Activated T-helper 9 cell treated with anti-CD3 and anti-CD28 coated beads, Interleukin-2, amount 50 U/mL, for 16 hours (primary cell): ENCODE results near the gene WDR7.

Source experiments
- DNase-seq: peaks from one replicate; pipeline ENCODE4 v3.0.0-alpha.2; 2020; ENCODE audit warnings: low read depth

Gene WDR7

DNA sequence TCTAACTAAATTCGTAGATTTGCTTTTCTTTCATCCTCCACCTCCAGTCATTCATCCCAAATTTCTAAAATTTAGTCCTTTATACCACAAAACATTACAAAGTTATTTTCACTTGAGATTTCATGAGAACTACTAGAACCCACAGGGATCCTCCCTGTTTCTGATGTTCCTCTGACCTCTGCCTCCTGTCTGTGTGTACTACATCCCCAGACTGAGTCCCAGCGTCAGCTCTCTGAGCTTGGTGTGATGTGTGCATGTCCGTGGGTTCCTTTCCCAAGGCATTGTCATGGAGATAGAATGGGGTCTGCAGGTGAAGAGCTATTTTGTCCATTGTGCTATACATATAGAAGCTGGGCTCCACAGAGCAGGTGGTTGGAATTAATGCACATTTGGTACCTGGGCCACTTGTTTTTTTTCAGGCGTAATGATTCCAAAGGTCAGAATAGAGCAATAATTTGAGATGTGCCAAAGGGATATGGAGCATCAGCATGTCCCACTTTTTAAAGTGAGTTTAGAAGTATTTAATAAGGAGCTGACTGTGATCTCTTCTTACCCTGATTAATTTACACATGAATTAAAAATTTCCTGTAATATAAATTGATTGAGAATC, 344.5 kb downstream of the WDR7 start:
- DNase-seq, result no peak

DNA sequence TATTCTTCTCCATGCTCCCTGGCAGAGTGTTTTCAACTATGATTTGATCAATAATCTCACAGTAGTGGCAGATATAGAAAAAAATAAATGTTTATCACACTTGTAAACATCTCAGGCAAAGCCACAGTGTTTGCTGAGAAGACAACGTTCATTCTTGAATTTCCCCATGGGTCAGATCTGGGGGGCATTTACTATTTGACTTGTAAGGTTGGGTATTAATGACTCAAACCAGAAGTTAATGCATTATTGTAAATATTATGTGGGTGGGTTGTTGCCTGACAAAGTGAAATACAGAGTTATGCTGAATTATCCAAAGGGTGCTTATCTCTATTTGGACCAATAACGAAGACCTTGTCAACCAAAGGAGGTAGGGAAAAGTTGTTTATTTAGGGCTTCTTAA, 346.0 kb downstream of the WDR7 start:
- DNase-seq, result no peak

DNA sequence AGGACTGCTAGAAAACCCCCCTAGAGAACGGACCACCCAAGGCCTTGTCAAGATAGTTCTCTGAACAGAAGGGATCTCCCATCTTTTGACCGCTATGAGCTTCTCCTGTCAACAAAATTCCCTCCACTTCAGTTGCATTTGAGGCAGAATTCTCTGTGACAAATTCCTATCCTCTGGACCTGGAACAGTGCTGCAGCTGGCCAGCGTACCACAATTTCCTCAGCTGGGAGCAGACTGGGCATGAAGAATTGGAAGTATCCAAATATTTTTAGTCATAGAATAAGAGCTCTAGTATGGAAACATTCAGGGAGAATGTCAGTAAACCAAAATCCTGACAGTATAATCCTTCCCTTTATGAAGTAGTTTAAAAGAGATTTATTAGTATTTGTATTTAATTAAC, 348.7 kb downstream of the WDR7 start:
- DNase-seq, result no peak

DNA sequence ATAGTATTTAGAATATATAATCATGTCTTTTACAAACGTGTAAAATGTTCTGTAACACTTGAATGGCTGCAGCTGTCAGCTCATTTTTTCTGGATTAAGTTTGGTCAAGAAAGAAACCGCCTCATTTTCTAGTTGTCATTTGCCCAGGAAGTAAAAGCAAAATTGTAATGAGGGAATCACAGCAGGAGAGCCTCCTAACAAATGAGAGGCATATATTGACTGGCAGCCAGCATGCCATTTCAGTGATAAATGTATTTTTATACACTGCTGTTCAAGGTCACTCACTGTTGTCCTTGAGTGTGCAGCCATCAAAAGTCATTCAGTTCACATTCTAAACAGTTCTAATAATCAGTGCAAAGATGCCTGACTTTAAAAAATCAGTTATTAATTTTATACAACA, 351.5 kb downstream of the WDR7 start:
- DNase-seq, result no peak

DNA sequence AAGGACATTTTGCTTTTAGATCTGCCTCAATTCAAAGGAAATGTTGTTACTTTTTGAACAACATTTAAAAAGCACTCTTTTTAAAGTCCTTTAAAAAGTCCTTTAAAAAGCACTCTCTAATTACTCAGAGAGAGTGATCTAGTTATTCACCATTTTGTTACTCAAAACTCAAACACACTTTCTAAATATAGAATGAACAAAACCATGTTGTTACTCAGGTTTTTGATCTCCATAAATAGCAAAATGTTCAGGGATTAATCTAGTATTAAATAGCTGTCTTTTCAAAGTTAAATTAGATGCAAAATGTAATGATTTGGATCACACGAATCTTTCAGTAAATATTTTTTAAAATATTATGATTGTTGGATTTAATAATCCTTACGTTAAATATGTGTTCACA, 352.2 kb downstream of the WDR7 start:
- no peak for DNase-seq

DNA sequence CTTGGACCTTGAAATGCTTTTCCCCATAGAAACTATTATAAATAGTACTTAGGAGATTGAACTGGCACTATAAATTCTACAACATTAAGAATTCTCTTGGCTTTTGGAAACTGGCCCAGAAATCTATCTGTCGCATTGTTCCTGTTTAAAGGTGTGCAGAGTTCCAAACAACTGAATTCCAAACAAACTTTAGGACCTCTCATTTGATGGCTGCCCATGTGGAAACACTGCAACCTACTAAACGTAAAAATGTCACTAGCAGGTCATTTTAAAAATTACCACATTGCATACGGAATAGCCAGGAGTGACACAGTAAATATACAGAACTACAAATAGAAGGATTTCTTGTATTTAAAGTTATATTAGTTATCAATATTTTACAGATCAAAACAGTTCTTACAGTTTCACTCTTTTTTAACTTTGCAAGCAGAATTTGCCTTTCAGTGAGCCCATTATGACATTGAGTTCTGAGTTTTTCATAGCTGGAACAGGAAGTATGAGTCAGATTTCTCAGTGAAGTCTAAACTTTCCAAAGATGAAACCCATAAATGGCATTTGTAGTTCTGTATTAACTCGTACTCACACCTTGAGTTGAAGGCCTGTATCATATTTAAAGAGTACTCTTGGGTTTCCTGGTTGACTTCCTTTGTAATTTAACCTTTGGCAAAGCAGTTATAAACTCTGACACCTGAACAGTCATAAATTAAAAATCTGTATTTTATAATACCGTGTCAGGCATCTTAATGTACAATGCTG, 353.4 kb downstream of the WDR7 start:
- DNase-seq, result no peak

DNA sequence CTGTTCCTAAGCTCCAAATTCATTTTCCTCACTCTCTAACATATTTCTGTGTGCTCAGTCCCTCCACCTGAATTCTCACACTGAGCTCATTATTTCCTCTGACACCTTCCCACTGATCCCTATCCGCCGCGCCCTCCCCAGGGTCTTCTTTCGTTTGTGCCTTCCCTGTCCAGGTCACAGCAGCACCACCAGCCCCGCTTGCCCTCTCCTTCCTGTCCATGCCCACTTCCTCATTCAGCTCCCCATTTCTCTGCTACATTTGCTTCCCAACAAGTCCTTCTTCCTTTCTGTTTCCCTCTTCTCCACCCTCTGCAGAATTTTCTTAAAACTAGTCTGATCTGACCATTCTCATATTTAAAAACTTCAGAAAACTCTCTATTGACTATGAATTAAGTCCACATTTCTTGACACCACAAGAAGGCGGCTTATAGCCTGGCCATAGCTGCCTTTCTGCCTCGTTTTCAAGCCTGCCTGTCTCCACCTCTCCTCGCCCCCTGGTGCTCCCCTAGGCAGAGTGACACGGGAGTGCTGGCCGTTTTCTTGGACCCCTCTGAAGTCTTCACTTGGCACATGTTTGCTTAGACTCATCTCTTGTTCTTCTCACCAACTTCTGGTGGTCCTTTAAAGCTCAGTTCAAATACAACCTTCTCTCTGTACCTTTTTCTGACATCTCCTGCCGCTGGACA, 357.0 kb downstream of the WDR7 start:
- no peak for DNase-seq

DNA sequence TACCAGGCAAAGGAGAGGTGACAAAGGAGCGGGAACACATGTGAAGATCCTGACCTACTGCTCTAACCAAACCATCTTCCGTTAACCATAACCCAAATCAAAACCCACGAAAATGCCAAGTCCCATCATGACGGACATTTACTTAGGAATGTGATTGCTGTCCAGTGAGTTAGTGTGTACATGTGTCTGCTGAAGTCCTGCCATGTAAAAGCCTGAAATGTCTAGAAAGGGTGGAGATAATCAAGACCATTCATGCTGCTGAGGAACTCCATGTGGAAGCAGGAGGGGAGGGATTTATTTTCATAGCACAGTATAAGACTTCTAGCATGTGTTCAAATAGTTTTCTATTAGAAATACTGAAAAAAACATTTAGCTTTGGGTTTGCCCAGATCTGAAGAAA, 358.7 kb downstream of the WDR7 start:
- no peak for DNase-seq

DNA sequence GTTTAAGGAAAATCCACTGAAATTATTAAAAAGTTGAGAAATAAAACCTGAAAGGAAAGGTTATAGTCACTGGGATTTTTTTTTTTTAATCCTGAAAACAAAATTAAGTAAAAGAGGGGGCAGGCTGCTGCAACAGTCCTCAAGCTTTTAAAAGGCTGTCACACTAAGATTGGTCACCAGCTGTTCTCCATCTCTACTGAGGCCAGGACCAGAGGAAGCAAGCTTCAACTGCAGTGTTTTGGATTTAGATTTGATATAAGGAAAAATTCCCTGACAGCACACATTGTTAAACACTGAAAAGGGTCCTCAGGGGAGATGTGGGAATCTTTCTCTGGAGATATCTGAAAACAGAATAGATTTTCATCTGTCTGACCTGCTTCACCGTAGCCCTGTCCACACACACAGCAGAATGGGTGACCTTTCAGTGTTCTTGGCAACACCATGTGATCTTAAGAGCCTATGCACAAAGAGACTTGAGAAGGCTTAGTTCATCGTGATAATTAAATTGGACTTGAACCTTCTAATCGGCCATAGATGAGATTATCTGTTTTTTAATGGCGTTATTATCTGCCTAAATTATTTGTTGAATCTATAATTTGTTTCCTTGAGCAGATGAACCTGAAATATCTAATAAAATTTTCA, 363.7 kb downstream of the WDR7 start:
- no peak for DNase-seq

DNA sequence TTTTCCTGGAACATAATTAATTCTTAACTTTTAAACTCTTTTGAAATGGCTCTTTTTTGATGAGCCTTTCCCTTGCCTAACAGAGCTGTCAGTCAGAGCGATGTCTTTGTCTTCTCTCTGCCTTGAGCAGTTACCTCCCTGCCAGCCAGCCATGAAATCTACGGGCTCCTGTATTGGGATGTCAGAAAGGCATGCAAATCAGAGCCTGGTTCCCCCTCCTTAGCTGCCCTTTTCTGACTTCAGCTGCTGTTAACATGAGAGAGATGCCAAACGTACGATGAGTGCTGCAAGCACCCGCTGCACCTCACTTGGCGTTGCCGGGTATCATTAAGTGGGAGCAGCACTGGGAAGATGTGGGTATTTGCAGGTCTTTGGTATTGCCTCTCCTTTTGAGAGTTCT, 364.3 kb downstream of the WDR7 start:
- no peak for DNase-seq

DNA sequence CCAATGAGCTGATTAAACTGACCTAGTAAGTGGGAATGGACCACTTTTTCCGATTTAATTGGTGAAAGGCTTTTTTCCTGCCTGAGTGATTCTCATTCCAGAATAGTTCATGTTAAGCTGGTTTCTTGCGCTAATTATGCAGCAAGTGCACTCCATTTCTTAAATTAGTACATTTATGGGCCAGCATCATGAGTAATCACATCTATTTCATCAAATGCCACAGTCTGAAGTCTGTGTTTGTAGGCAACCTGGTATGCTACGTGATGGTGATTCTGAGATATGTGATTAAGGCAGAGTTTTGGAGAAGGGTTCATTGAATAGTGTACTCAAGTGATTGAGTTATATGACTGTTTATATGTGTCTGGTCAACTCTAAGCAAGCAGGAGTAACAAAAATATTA, 367.7 kb downstream of the WDR7 start:
- DNase-seq, result no peak

DNA sequence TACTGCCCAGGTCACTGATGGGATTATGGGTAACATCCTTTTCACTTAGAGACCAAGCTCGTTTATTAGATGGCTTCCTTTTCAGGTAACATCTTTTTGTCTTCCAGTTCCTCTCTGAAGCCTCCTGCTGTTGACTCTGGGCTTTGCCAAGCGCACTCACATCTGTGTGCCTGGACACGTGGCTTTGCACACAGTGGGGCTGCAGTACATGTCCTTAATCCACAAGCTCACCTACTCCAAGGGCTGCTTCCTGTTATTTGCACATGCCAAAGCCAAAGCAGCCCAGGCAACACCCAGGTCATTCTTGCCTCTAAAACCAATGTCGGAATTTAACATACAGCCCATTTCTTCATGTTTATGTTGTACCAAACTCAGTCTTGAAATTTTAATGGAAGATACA, 371.6 kb downstream of the WDR7 start:
- no peak for DNase-seq

DNA sequence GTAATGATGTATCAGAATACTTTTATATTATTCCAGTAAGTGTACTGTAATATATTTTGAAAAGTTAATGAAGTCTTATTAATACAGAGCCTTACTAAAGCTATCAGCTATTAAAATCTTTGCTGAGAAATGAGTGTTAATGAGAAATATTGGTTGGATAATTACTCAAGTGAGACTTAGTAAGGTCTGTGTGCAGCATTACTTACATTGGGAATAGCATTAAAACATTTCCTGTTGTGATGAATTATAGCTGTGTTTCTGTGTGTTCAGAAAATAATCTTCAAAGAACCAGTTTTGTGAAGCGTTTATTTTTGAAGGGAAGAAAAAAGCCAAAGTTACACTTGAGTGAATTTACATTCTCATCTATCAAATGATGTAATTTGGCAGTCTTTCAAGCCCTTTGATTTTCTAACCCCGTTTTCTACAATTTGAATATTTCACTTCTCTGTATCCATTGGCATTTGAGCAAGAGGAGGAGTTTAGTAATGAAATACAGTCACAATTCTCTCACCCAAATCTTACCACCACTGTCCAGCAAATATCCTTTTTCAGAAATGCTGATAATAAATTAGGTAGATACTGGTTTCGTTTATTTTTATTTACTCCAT, 372.2 kb downstream of the WDR7 start:
- no peak for DNase-seq

DNA sequence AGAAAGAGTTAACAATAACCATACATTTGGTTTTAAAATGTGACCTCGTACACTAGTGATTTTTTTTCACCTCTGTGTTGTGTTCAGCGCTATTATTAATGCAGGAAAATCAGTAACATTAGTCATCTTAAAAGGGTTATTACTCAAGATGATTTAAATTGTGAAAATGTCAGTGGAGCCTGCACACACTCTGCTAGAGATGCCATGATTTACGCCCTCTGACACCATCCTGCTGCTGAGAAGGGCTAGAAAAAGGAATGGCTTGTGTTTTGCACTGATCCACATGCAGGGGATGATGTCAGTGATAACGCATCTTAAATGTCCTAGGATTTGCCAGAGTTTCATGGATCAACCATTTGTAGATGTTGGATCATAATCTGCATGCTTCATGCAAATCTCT, 374.4 kb downstream of the WDR7 start:
- no peak for DNase-seq

DNA sequence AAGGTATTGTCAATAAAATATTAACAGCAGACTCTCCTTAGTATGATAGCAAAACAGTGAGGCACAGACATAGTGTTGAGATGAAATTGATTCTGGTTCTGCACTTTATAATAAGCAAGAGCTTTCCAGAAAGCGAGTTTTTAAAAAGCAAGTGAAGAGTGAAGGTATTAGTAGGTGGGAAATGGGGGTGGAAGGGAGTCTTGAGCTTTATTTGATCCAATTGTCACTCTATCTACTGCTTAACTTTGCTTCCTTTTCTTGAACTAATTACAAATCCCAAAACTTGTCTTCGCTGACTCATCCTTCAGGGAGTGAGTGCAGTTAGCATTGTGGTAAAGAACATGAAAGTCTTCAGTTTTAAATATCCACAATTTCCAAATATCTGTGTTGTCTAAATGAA, 375.2 kb downstream of the WDR7 start:
- no peak for DNase-seq

DNA sequence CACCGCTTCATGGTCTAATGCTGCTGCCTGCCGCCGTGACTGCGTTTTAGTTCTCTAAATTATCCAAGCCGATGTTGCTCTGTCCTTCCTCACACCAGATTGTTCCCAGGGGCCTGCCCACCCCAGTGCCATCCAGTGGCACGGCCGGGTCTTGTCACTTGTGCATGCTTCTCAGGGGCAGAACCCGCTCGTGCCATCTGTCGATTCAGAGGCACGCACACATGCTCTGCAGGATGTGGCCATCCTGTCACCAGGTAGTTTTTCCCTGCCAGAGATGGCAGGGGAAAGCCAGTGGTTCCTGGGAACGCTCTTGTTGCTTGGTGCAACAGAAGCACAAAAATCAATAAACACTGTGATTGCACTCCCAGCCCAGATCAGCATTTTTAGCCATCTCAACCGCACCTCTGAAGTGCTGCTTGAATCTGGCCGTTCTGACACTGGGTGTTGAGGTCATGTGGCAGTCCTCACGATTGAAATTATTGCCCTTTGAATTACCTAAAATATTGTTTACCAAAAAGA, 376.1 kb downstream of the WDR7 start:
- DNase-seq, result no peak

DNA sequence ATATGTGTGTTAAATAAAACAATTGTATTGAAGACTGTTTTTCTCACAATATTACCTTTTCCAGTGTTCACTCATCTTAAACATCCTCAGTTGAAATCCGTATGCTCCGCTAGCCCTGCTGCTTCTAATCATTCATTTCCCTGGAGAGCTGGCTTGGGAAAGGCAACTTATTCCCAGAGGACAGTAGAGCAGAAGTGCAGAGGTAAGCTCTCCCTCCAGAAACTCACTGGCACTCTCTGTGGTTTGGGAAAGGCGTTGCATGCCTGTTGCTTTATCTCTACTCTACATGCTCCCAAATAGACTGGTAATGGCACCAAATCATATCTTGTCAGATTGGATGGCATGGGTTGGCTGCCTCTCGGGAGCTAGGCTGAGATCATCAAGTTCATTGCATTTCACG, 378.6 kb downstream of the WDR7 start:
- DNase-seq, result no peak

DNA sequence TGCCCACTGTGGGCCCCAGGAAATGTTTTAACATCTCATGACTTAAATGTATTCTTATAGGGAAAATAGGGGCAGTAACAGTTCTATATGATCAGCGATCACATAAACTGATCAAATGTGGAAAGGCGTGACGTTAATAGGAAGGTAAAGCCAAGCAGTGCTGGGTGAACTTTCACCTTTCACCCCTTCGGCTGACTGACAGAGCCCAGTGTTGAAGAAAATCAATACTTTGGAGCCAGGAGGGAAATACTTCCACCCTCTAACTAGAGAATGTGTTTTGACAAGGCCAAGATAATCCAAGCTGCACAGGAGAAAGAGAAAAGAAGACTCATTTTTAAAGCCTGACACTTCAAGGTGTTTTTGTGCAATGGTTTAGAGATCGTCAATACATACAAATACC, 379.3 kb downstream of the WDR7 start:
- no peak for DNase-seq

DNA sequence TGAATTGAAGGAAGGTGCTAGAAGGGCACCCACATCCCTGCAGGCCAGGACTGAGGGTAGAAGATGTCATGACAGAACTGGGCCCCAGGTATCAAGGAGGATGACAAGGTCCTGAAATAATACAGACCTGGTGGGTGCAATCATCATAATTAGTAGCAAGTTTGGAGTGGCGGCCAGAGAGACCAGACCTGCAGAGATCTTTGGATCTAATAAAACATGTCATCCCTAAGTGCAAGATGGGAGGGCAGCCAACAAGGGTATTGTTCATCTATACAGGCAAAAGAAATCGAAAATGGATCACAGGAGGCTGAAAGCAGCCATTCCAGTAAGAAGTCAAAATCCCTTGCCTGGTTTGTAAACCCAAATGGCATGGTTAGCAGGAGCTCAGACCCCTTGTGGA, 384.4 kb downstream of the WDR7 start:
- no peak for DNase-seq

DNA sequence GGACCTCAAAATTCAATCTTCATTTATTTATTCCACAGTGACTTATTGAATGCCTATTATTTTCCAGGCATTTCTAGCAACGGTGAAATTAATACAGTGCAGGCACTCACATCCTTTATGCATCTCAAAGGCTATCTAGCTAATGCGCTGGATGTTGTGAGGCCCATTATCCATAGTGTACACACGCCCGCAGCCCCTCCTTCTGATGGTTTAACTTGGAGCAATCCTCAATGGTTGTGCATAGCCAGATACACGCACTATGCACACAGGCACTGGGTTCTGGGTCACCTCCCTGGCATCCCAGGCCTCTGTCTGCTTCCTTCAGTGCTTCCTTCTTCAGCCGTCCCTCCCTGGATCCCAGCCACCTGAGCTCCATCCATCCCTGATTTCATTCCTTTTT, 387.2 kb downstream of the WDR7 start:
- DNase-seq, result no peak

DNA sequence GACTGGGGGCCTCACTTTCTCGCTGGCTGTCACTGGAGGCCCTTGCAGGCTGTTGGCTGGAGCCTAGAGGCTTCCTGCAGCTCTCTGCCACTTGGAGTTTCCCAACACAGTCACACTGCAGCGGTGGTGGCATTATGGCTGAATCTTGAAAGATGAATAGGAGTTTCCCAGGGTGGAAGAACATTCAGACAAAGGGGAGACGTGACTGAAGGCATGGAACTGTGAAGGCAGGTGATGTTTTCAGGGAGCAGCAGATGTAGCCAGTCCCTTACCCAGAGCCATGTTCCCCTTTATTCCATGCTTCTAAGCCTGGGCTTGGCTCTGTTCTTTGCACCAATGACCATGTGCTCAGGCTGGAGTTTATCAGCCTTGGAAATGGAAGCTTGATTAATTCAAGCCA, 389.0 kb downstream of the WDR7 start:
- no peak for DNase-seq

DNA sequence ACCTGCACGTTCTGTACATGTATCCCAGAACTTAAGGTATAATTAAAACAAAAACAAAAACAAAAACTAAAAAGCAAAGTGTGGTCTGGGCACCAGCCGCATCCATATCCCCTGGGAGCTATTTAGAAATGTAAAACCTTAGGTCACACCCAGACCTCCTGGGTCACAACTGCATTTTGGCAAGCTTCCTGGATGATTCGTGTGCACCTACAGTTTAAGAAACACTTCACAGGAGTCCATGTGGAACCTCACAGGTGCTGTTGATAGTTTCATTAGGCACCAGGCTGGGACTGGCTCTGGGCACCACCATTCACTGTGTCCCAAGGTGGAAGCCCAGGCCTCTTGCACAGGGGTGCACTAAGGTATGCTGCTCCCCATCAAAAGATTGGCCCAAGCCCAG, 392.1 kb downstream of the WDR7 start:
- no peak for DNase-seq
